K562 (cell line): ENCODE results near the gene SLC16A4.

Source experiments
- FOXP1 ChIP-seq: sonication (generic); formaldehyde crosslinking; IDR thresholded peaks from 2 replicates; pipeline ENCODE4 v1.8.0; 2022; ENCODE audit warnings: mild to moderate bottlenecking, missing genetic modification reagents
- NFIC ChIP-seq: fragments of 450-650 bp; IDR thresholded peaks from 2 replicates; pipeline ENCODE4 v1.6.1; 2017; ENCODE audit warnings: mild to moderate bottlenecking, inconsistent platforms
- SIX5 ChIP-seq, 2 experiments: IDR thresholded peaks; 2 replicates each; pipeline ENCODE4 v1.6.1; 2011; ENCODE audit warnings: low read length in 2 of 2, borderline replicate concordance in 1 of 2, low read depth in 1 of 2, mild to moderate bottlenecking in 1 of 2, moderate library complexity in 1 of 2; ENCODE audit not compliant: insufficient read depth in 1 of 2

- TF ChIP-seq SIX5 (IDR thresholded peaks at IDR 0.05; ENCODE audit: borderline replicate concordance in 1 of 2, insufficient read depth in 1 of 2, low read depth in 1 of 2, low read length in 2 of 2) (no peak), NFIC (peak; percentile 82), FOXP1 (no peak)
These were observed 69.0 kb downstream of the SLC16A4 start for GRCh38 chr1:110321846-110322245.
